Right atrium auricular region (tissue), 2 donors: Measurements from ENCODE around the gene SLC48A1. TPM values are rescaled to one million over a fixed set of nuclear protein-coding genes. Genes with fewer than 3 reads are reported as not detected.
A peak's percentile ranks its signal among the peaks of the same experiment; 100 is the strongest.

Experiments used
- DNase-seq: peaks from one replicate; pipeline ENCODE4 v3.0.0-alpha.2; 2019; ENCODE audit warnings: low spot score
- H3K27ac ChIP-seq, 2 donors: fragments of 200-600 bp; sonication (generic); 1 replicate in 1 of 2; 2 replicates in 1 of 2; pipeline ENCODE4 v1.5.1; 2016 to 2019
- H3K27me3 ChIP-seq, 2 donors: fragments of 200-600 bp; sonication (generic); one replicate each; pipeline versions ENCODE4 v1.5.1 to v1.6.0; 2017 to 2019
- H3K36me3 ChIP-seq: fragments of 200-600 bp; sonication (generic); one replicate; pipeline ENCODE4 v1.5.1; 2016
- H3K4me1 ChIP-seq, 2 donors: fragments of 200-600 bp; sonication (generic); one replicate each; pipeline versions ENCODE4 v1.5.1 to v1.6.0; 2017 to 2019
- H3K4me3 ChIP-seq, 2 donors: fragments of 200-600 bp; sonication (generic); 1 replicate in 1 of 2; 2 replicates in 1 of 2; pipeline ENCODE4 v1.5.1; 2017 to 2019; ENCODE audit warnings: mild to moderate bottlenecking in 1 of 2, moderate library complexity in 1 of 2
- H3K9me3 ChIP-seq, 2 donors: fragments of 200-600 bp; sonication (generic); one replicate each; pipeline ENCODE4 v1.5.1; 2019
- total RNA-seq, 2 donors: library from RNA; depleted of rRNA; stranded (reverse); fragments of >200 nt; gene quantifications; one replicate each; pipeline ENCODE4 v1.1.0, GENCODE V29; 2016
- TF ChIP-seq, protein P1 (sequence below), 2 donors: fragments of 200-600 bp; sonication (generic); IDR thresholded peaks; one replicate each; pipeline ENCODE4 v1.5.1; 2019; ENCODE audit warnings: antibody characterized with exemption in 2 of 2

Gene SLC48A1
- total RNA-seq, 2 donors from 2014 or later, result 48.9 to 52.0 TPM

DNA sequence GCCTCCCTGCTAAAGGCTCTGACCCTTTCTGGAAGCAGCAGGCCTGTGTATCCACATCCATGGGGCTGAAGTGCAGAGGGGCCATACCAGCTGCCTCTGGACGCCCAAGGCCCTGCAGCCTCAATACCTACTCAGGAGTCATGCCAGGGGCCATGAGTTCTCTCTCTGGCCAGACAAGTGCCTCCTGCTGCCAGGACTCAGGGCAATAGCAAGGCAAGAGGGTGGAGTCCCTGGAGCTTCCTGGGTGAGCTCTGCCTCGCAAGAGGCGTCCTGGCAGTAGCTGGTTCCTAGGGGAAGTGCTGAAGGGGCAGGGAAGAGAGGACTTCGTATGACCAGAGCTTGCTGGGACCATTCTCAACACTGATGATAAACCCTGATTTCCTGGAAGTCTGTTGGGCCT, 36.8 kb upstream of the SLC48A1 start:
- no peak for DNase-seq
- no peaks in the 10 kb centered on the region for H3K27me3 ChIP-seq
- H3K4me1 ChIP-seq, result peaks cover 0 to 77% of the 10 kb centered on the region in 2 donors
- H3K9me3 ChIP-seq, result no peaks in the 10 kb centered on the region
- no peak overlapping the region for H3K4me3 ChIP-seq
- TF ChIP-seq, protein P1, sequence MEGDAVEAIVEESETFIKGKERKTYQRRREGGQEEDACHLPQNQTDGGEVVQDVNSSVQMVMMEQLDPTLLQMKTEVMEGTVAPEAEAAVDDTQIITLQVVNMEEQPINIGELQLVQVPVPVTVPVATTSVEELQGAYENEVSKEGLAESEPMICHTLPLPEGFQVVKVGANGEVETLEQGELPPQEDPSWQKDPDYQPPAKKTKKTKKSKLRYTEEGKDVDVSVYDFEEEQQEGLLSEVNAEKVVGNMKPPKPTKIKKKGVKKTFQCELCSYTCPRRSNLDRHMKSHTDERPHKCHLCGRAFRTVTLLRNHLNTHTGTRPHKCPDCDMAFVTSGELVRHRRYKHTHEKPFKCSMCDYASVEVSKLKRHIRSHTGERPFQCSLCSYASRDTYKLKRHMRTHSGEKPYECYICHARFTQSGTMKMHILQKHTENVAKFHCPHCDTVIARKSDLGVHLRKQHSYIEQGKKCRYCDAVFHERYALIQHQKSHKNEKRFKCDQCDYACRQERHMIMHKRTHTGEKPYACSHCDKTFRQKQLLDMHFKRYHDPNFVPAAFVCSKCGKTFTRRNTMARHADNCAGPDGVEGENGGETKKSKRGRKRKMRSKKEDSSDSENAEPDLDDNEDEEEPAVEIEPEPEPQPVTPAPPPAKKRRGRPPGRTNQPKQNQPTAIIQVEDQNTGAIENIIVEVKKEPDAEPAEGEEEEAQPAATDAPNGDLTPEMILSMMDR (IDR thresholded peaks at IDR 0.05), result no peak
- no peaks in the 10 kb centered on the region for H3K36me3 ChIP-seq
- peak overlapping the region; percentile 83 to 87 for H3K27ac ChIP-seq

GRCh38 chr12:47736877-47737676, 36.0 kb upstream of the SLC48A1 start:
- Histone ChIP-seq H3K9me3 (no peaks in the 10 kb centered on the region), H3K4me3 (peak overlapping the region in 1 of 2 donors; percentile 14), H3K4me1 (peaks cover 0 to 81% of the 10 kb centered on the region in 2 donors), H3K27ac (peak overlapping the region; percentile 83 to 87), H3K36me3 (no peaks in the 10 kb centered on the region), H3K27me3 (no peaks in the 10 kb centered on the region)
- peak; percentile 90 for DNase-seq
- TF ChIP-seq, protein P1 (IDR thresholded peaks at IDR 0.05), result no peak

DNA sequence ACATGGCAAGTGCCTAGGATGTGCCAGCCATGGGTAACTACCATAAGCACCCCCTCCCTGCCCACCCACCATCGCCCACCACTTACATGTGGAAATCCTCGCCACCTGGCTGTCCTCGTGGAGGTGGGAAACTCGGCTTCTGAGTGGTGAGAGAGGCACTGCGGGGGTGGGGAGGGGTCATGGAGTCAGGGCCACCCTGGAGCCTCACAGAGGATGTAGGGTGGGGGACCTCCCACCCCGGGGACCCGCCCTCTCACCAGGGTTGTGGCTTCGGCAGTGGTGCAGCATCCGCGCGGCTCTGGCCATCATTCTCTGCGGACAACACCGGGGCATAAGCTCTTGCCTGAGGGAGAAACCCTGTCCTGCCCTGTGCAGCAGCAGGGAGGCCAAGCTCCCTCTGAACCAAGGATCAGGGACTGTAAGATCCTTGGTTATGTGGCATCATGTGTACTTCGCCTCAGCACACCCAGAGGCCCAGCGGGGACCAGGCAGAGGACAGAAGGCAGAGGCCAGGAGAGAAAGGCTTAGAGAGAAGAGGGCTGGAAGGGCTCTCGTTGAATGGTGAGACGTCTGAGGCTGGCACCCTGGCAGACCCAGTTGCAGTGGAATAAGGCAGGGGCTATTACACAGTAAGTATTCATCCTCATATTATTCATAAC, 35.0 kb upstream of the SLC48A1 start:
- TF ChIP-seq, protein P1 (IDR thresholded peaks at IDR 0.05), result no peak
- H3K4me1 ChIP-seq, result peaks cover 0 to 84% of the 10 kb centered on the region in 2 donors
- H3K27me3 ChIP-seq, result no peaks in the 10 kb centered on the region
- H3K36me3 ChIP-seq, result no peaks in the 10 kb centered on the region
- no peaks in the 10 kb centered on the region for H3K9me3 ChIP-seq
- no peak for DNase-seq
- no peak overlapping the region for H3K4me3 ChIP-seq
- peak overlapping the region; percentile 83 to 87 for H3K27ac ChIP-seq

GRCh38 chr12:47739297-47739696, 33.7 kb upstream of the SLC48A1 start:
- no peak overlapping the region for H3K4me3 ChIP-seq
- peaks cover 0 to 81% of the 10 kb centered on the region in 2 donors for H3K4me1 ChIP-seq
- DNase-seq, result no peak
- TF ChIP-seq, protein P1 (IDR thresholded peaks at IDR 0.05), result no peak
- H3K27ac ChIP-seq, result peak overlapping the region; percentile 41 to 83
- H3K9me3 ChIP-seq, result no peaks in the 10 kb centered on the region
- H3K36me3 ChIP-seq, result no peaks in the 10 kb centered on the region
- H3K27me3 ChIP-seq, result no peaks in the 10 kb centered on the region

DNA sequence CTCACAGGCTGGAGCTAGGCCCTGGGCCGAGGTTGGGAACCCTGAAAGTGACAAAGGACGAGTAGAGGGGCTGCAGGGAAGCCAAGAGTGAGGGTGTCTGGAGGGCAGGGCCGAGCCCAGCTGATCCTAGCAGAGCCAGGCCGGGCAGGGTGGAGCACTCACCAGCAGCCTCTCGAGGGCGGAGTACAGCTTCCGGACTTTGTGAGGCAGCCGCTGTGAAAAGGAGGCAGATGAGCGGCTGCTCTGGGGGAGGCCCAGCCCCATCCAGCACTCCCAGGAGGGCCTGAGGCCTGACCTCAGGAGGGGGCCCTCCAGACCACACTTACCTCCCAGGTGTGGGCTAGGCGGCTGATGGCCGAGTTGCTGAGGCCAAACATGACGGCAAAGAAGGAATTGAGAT, 33.1 kb upstream of the SLC48A1 start:
- Histone ChIP-seq H3K27ac (peak overlapping the region; percentile 41 to 47), H3K27me3 (no peaks in the 10 kb centered on the region), H3K4me3 (no peak overlapping the region), H3K9me3 (no peaks in the 10 kb centered on the region), H3K36me3 (no peaks in the 10 kb centered on the region), H3K4me1 (peaks cover 0 to 74% of the 10 kb centered on the region in 2 donors)
- TF ChIP-seq, protein P1 (IDR thresholded peaks at IDR 0.05), result no peak
- peak; percentile 74 for DNase-seq
